SK-N-SH treated with all-trans-retinoic acid at 6 μM for 48 hours (cell line): Measurements from ENCODE around the gene MCM8.

Experiments used
- ATAC-seq: fragments of 200-7000 bp; cut with Tn5 transposase; 3 replicates; pipeline ENCODE4 v1.9.1; 2020; ENCODE audit warnings: mild to moderate bottlenecking, moderate library complexity
- ARNTL ChIP-seq: fragments of 450-650 bp; formaldehyde crosslinking; IDR thresholded peaks from 2 replicates; pipeline ENCODE4 v1.5.0; 2020; ENCODE audit warnings: low read depth, mild to moderate bottlenecking, moderate library complexity, borderline replicate concordance
- BACH2 ChIP-seq: fragments of 250-450 bp; sonication (Bioruptor Pico); IDR thresholded peaks from 2 replicates; pipeline ENCODE4 v1.9.0; 2021; ENCODE audit warnings: mild to moderate bottlenecking, borderline replicate concordance
- CSDC2 ChIP-seq: fragments of 250-450 bp; sonication (Bioruptor Pico); IDR thresholded peaks from 2 replicates; pipeline ENCODE4 v1.5.0; 2020; ENCODE audit warnings: mild to moderate bottlenecking, moderate library complexity
- ESRRG ChIP-seq: fragments of 250-450 bp; sonication (Bioruptor Pico); IDR thresholded peaks from 2 replicates; pipeline ENCODE4 v1.6.1; 2021; ENCODE audit warnings: mild to moderate bottlenecking
- GLIS3 ChIP-seq: fragments of 250-450 bp; sonication (Bioruptor Pico); IDR thresholded peaks from 2 replicates; pipeline ENCODE4 v1.5.0; 2020; ENCODE audit warnings: mild to moderate bottlenecking, moderate library complexity
- POU6F1 ChIP-seq: fragments of 250-450 bp; sonication (Bioruptor Pico); IDR thresholded peaks from 2 replicates; pipeline ENCODE4 v1.8.0; 2021; ENCODE audit warnings: low read depth, mild to moderate bottlenecking, moderate library complexity, borderline replicate concordance
- PPARA ChIP-seq: fragments of 250-450 bp; sonication (Bioruptor Pico); IDR thresholded peaks from 2 replicates; pipeline ENCODE4 v1.5.0; 2020; ENCODE audit warnings: mild to moderate bottlenecking, borderline replicate concordance
- RARB ChIP-seq: fragments of 250-450 bp; sonication (Bioruptor Pico); IDR thresholded peaks from 2 replicates; pipeline ENCODE4 v1.8.0; 2021; ENCODE audit warnings: mild to moderate bottlenecking, moderate library complexity
- SNAI2 ChIP-seq: fragments of 250-450 bp; sonication (Bioruptor Pico); IDR thresholded peaks from 2 replicates; pipeline ENCODE4 v1.5.0; 2020; ENCODE audit warnings: mild to moderate bottlenecking, moderate library complexity
- TCF4 ChIP-seq: fragments of 250-450 bp; sonication (Bioruptor Pico); IDR thresholded peaks from 2 replicates; pipeline ENCODE4 v1.8.0; 2021; ENCODE audit warnings: mild to moderate bottlenecking, moderate library complexity, borderline replicate concordance
- TOX ChIP-seq: fragments of 250-450 bp; sonication (Bioruptor Pico); IDR thresholded peaks from 2 replicates; pipeline ENCODE4 v1.8.0; 2021; ENCODE audit warnings: mild to moderate bottlenecking, moderate library complexity, borderline replicate concordance
- ZC3H10 ChIP-seq: fragments of 250-450 bp; sonication (Bioruptor Pico); IDR thresholded peaks from 2 replicates; pipeline ENCODE4 v1.5.1; 2021; ENCODE audit warnings: mild to moderate bottlenecking, moderate library complexity
- ZFP30 ChIP-seq: fragments of 450-650 bp; formaldehyde crosslinking; IDR thresholded peaks from 2 replicates; pipeline ENCODE4 v1.5.0; 2022; ENCODE audit warnings: mild to moderate bottlenecking, moderate library complexity
- ZNF565 ChIP-seq: fragments of 450-650 bp; formaldehyde crosslinking; conservative IDR thresholded peaks from 2 replicates; pipeline ENCODE4 v1.5.0; 2020; ENCODE audit warnings: low read depth, mild to moderate bottlenecking, moderate library complexity
- ZNF70 ChIP-seq: fragments of 450-650 bp; formaldehyde crosslinking; IDR thresholded peaks from 2 replicates; pipeline ENCODE4 v1.5.0; 2020; ENCODE audit warnings: mild to moderate bottlenecking, moderate library complexity
- ZNF8 ChIP-seq: fragments of 450-650 bp; formaldehyde crosslinking; IDR thresholded peaks from 2 replicates; pipeline ENCODE4 v1.5.0; 2020; ENCODE audit warnings: mild to moderate bottlenecking, moderate library complexity
- TF ChIP-seq, protein P1 (sequence below): fragments of 250-450 bp; sonication (Bioruptor Pico); IDR thresholded peaks from 2 replicates; pipeline ENCODE4 v1.5.1; 2021; ENCODE audit warnings: mild to moderate bottlenecking, moderate library complexity
- TF ChIP-seq, protein P2 (sequence below): fragments of 250-450 bp; sonication (Bioruptor Pico); IDR thresholded peaks from 2 replicates; pipeline ENCODE4 v1.5.0; 2020; ENCODE audit warnings: mild to moderate bottlenecking, moderate library complexity
- TF ChIP-seq, protein P3 (sequence below): fragments of 250-450 bp; sonication (Bioruptor Pico); IDR thresholded peaks from 2 replicates; pipeline ENCODE4 v1.8.0; 2020; ENCODE audit warnings: mild to moderate bottlenecking, moderate library complexity, borderline replicate concordance

MCM8 gene

GRCh38 chr20:6017880-6018279, 67.4 kb downstream of the MCM8 start (continued):
- TF ChIP-seq SNAI2 (CRISPR knock-in tag) (no peak), CSDC2 (no peak), ZNF70 (CRISPR knock-in tag) (no peak), ARNTL (CRISPR knock-in tag) (no peak), ZNF8 (no peak), RARB (CRISPR knock-in tag) (no peak)
- TF ChIP-seq, protein P1, sequence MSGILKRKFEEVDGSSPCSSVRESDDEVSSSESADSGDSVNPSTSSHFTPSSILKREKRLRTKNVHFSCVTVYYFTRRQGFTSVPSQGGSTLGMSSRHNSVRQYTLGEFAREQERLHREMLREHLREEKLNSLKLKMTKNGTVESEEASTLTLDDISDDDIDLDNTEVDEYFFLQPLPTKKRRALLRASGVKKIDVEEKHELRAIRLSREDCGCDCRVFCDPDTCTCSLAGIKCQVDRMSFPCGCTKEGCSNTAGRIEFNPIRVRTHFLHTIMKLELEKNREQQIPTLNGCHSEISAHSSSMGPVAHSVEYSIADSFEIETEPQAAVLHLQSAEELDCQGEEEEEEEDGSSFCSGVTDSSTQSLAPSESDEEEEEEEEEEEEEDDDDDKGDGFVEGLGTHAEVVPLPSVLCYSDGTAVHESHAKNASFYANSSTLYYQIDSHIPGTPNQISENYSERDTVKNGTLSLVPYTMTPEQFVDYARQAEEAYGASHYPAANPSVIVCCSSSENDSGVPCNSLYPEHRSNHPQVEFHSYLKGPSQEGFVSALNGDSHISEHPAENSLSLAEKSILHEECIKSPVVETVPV, result no peak

- no peak for TF ChIP-seq ZNF8
- TF ChIP-seq, protein P2, sequence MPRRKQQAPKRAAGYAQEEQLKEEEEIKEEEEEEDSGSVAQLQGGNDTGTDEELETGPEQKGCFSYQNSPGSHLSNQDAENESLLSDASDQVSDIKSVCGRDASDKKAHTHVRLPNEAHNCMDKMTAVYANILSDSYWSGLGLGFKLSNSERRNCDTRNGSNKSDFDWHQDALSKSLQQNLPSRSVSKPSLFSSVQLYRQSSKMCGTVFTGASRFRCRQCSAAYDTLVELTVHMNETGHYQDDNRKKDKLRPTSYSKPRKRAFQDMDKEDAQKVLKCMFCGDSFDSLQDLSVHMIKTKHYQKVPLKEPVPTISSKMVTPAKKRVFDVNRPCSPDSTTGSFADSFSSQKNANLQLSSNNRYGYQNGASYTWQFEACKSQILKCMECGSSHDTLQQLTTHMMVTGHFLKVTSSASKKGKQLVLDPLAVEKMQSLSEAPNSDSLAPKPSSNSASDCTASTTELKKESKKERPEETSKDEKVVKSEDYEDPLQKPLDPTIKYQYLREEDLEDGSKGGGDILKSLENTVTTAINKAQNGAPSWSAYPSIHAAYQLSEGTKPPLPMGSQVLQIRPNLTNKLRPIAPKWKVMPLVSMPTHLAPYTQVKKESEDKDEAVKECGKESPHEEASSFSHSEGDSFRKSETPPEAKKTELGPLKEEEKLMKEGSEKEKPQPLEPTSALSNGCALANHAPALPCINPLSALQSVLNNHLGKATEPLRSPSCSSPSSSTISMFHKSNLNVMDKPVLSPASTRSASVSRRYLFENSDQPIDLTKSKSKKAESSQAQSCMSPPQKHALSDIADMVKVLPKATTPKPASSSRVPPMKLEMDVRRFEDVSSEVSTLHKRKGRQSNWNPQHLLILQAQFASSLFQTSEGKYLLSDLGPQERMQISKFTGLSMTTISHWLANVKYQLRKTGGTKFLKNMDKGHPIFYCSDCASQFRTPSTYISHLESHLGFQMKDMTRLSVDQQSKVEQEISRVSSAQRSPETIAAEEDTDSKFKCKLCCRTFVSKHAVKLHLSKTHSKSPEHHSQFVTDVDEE, result no peak
- TF ChIP-seq, all 23 proteins: peak for 0
- ATAC-seq, result no peak
These were observed 74.3 kb downstream of the MCM8 start for GRCh38 chr20:6024768-6025167.

GRCh38 chr20:6026051-6026450, 75.6 kb downstream of the MCM8 start:
- no peak for TF ChIP-seq ZNF565
- no peak for TF ChIP-seq TOX (CRISPR knock-in tag)
- no peak for TF ChIP-seq ZFP30 (CRISPR knock-in tag)
- no peak for TF ChIP-seq RARB (CRISPR knock-in tag)
- TF ChIP-seq TCF4 (CRISPR knock-in tag), result no peak
- TF ChIP-seq BACH2, result no peak
- TF ChIP-seq ZNF70 (CRISPR knock-in tag), result no peak
- TF ChIP-seq, protein P3, sequence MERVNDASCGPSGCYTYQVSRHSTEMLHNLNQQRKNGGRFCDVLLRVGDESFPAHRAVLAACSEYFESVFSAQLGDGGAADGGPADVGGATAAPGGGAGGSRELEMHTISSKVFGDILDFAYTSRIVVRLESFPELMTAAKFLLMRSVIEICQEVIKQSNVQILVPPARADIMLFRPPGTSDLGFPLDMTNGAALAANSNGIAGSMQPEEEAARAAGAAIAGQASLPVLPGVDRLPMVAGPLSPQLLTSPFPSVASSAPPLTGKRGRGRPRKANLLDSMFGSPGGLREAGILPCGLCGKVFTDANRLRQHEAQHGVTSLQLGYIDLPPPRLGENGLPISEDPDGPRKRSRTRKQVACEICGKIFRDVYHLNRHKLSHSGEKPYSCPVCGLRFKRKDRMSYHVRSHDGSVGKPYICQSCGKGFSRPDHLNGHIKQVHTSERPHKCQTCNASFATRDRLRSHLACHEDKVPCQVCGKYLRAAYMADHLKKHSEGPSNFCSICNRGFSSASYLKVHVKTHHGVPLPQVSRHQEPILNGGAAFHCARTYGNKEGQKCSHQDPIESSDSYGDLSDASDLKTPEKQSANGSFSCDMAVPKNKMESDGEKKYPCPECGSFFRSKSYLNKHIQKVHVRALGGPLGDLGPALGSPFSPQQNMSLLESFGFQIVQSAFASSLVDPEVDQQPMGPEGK, result no peak
- no peak for TF ChIP-seq POU6F1
- no peak for TF ChIP-seq GLIS3 (CRISPR knock-in tag)
- TF ChIP-seq ESRRG, result no peak
- TF ChIP-seq PPARA (CRISPR knock-in tag), result no peak
- TF ChIP-seq ZC3H10 (CRISPR knock-in tag), result no peak
- no peak for TF ChIP-seq ARNTL (CRISPR knock-in tag)
- TF ChIP-seq CSDC2, result no peak
- TF ChIP-seq ZNF8, result no peak
- TF ChIP-seq, protein P2, result no peak
- TF ChIP-seq, protein P1, result no peak
- no peak for ATAC-seq
